ES-I3 (cell line): ENCODE results near the gene XPOT.

Experiments
- H3K36me3 ChIP-seq: 2 replicates; pipeline ENCODE4 v1.6.1; 2013; ENCODE audit warnings: mild to moderate bottlenecking, low read length, control low read depth, moderate library complexity; ENCODE audit not compliant: insufficient read depth
- H3K4me1 ChIP-seq: 2 replicates; pipeline ENCODE4 v1.6.1; 2013; ENCODE audit warnings: mild to moderate bottlenecking, control low read depth, low read length; ENCODE audit not compliant: insufficient read depth
- H3K9ac ChIP-seq: 2 replicates; pipeline ENCODE4 v1.6.1; 2013; ENCODE audit warnings: low read depth, mild to moderate bottlenecking, low read length, moderate library complexity
- H3K9me3 ChIP-seq: 2 replicates; pipeline ENCODE4 v1.6.1; 2013; ENCODE audit warnings: mild to moderate bottlenecking, low read length, moderate library complexity; ENCODE audit not compliant: control insufficient read depth, insufficient read depth

Gene XPOT

DNA sequence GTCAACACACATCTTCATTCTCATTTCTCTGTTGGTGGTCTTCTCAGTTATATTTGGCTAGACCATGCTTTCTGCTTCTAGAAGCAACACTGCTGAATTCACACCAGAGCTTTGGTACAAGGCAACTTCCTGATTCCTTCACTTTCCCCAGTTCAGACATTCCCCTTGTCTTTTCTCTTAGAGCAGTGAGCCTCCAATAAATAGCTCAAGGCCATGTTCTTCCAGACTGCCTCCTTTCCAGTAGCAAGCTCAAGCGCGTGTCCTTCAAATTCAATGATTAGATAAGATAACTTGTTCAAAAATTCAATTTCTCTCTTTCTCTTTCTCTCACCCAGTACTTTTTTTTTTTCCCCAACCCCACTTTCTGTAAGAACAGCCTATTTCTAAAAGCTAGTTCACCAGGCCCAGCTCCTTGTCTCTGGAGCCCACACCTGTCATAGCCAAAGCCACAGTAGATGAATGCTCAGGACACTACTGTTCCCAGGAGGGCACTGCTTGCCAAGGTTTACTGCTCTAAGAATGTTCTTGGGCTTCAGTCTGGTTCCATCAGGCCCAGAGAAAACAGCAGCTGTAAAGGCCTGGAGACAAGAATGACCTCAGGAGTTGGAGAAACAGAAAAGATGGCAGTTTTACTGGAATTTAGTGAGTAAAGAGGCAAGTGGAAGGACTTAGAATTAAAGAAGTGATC, 65.4 kb downstream of the XPOT start:
- no peak overlapping the region for H3K9ac ChIP-seq
- H3K9me3 ChIP-seq = no peaks in the 10 kb centered on the region
- no peaks in the 10 kb centered on the region for H3K4me1 ChIP-seq
- peaks cover 5% of the 10 kb centered on the region for H3K36me3 ChIP-seq

DNA sequence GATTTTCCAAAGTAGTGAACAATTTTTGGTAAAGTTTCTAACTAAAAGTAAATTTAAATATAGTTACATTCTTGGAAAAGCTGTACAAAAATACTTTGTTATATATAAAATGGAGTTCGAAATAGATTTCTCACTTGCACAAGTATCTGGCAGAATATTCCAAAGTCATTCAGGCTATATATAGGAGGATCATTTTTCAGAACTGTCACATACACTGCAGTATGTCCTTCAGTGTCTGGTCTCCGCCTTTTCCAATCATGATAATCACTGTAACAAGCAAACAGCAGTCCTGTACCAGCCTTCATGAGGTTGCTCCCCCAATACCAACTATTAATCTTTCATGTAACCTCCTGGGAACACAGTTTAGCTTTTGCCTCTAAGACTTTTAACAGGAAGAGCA, 66.3 kb downstream of the XPOT start:
- H3K36me3 ChIP-seq = peaks cover 12% of the 10 kb centered on the region
- H3K9ac ChIP-seq = no peak overlapping the region
- H3K9me3 ChIP-seq = peaks cover 1% of the 10 kb centered on the region; the same call in 1 of the 2 replicates
- H3K4me1 ChIP-seq = no peaks in the 10 kb centered on the region

DNA sequence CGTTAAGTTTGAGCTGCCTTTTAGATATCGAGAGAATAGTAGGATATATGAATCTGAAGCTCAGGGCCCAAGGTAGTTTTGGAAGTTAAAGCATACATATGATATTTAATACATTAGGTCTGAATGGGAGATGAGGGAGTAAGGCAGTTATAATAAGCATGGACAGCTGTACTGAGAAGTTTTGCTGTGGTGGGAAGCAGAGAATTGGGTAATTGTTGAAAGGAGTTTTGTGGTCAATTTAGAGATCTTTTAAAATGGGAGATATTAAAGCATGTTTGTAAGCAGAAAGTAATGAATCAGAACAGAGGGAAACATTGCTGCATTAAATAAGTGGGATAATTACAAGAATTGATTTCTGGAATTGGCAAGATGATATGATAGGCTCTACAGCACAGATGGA, 69.0 kb downstream of the XPOT start:
- Histone ChIP-seq H3K9ac (no peak overlapping the region), H3K4me1 (no peaks in the 10 kb centered on the region), H3K9me3 (peaks cover 5% of the 10 kb centered on the region; the same call in 1 of the 2 replicates), H3K36me3 (peaks cover 14% of the 10 kb centered on the region)

DNA sequence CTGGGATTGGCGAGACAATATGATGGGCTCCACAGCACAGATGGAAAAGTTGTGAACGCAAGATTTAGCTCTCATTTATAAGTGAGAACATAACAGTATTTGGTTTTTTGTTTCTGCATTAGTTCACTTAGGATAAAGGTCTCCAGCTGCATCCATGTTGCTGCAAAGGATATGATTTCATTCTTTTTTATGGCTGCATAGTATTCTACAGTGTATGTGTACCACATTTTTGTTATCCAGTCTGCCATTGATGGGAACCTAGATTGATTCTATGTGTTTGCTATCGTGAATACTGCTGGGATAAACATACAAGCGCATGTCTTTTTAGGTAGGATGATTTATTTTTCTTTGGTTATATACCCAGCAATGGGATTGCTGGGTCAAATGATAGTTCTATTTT, 71.3 kb downstream of the XPOT start:
- peaks cover 5% of the 10 kb centered on the region; the same call in 1 of the 2 replicates for H3K9me3 ChIP-seq
- H3K36me3 ChIP-seq = peaks cover 14% of the 10 kb centered on the region; the same call in 1 of the 2 replicates
- H3K4me1 ChIP-seq = no peaks in the 10 kb centered on the region
- no peak overlapping the region for H3K9ac ChIP-seq

DNA sequence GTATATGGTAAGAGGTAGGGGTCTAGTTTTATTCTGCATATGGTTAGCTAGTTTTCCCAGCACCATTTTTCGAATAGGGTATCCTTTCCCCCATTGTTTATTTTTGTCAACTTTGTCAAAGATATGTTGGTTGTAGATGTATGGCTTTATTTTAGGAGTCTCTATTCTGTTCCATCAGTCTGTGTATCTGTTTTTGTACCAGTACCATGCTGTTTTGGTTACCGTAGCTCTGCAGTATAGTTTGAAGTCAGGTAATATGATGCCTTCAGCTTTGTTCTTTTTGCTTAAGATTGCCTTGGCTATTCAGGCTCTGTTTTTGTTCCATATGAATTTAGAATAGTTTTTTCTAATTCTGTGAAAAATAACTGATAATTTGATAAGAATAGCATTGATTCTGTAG, 72.7 kb downstream of the XPOT start:
- Histone ChIP-seq H3K9ac (no peak overlapping the region), H3K36me3 (peaks cover 14% of the 10 kb centered on the region; the same call in 1 of the 2 replicates), H3K9me3 (peaks cover 5% of the 10 kb centered on the region; the same call in 1 of the 2 replicates)

DNA sequence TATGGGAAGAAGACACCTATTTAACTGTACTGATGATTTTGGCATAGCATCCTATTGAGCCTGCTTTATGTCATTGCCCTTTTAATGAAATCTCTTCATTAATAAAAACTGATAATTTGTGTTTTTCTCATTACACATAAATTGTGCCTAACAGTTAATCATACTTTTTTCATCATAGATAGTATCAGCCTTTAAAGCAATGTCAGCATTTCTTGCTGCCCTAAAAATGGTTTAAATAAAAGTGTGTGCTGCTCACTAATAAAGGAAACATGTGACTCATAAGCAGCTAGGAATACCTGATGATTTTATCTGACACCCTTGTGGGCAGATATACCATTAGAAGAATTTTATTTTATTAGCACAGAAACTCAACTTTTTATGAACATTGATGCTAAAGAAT, 74.5 kb downstream of the XPOT start:
- H3K4me1 ChIP-seq = no peaks in the 10 kb centered on the region
- H3K9me3 ChIP-seq = peaks cover 5% of the 10 kb centered on the region; the same call in 1 of the 2 replicates
- peaks cover 14% of the 10 kb centered on the region; the same call in 1 of the 2 replicates for H3K36me3 ChIP-seq
- no peak overlapping the region for H3K9ac ChIP-seq

More for the DNA sequence above, 72.7 kb downstream of the XPOT start:
- no peaks in the 10 kb centered on the region for H3K4me1 ChIP-seq

DNA sequence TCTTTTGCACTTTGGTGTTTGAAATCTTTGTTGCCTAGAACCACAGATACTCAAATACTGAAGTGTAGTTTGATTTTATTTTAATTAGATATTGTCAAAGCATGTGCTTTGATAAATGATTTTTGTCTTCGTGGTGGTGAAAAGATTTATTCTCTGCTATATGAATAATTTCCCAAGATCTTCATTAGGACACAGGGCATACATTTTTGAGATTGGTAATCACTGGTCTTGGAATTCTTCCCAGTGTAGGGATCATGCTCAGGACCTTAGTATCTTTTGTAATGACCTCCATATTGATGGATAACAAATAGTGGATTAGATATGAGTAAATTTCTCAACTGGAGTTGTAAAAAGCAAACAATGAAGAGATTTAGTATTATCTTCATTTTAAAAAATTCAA, 76.0 kb downstream of the XPOT start:
- peaks cover 5% of the 10 kb centered on the region; the same call in 1 of the 2 replicates for H3K9me3 ChIP-seq
- no peaks in the 10 kb centered on the region for H3K4me1 ChIP-seq
- no peak overlapping the region for H3K9ac ChIP-seq
- H3K36me3 ChIP-seq = peaks cover 10% of the 10 kb centered on the region; the same call in 1 of the 2 replicates

DNA sequence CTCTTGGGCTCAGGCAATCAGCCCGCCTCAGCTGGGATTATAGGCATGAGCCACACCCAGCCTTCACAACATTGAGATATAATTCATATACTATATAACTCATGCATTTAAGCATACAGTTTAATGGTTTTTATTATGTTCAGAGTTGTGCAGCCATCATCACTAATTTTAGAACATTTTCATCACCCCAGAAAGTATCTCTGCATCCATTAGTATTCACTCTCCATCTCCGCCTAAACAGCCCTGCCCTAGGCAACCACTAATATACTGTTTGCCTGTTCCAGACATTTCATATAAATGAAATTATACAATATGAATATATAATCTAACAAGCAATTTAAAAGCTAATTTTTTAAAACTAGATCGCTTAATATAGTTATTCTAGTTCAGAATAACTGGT, 82.5 kb downstream of the XPOT start:
- H3K4me1 ChIP-seq = no peaks in the 10 kb centered on the region
- no peak overlapping the region for H3K9ac ChIP-seq
- H3K36me3 ChIP-seq = peaks cover 4% of the 10 kb centered on the region
- no peaks in the 10 kb centered on the region for H3K9me3 ChIP-seq

DNA sequence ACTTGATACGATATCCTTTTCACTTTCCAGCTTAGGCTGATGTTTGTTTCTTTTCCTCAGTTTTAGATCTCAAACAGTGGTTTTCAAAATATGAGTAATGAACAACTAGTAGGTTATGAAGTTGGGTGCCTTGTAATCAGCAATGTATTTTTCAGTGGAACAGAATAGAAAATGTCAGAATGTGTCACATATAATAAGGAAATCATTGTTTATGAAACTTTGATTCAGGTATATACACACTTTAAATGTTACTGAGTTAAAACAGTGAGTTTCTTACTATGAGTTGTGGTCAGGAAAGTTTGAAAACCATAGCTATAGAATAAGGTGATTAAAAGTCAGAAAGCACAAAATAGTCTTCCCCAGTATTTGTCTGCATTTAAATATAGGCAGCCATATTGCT, 87.5 kb downstream of the XPOT start:
- Histone ChIP-seq H3K9me3 (no peaks in the 10 kb centered on the region), H3K9ac (no peak overlapping the region), H3K36me3 (peaks cover 11% of the 10 kb centered on the region), H3K4me1 (no peaks in the 10 kb centered on the region)

DNA sequence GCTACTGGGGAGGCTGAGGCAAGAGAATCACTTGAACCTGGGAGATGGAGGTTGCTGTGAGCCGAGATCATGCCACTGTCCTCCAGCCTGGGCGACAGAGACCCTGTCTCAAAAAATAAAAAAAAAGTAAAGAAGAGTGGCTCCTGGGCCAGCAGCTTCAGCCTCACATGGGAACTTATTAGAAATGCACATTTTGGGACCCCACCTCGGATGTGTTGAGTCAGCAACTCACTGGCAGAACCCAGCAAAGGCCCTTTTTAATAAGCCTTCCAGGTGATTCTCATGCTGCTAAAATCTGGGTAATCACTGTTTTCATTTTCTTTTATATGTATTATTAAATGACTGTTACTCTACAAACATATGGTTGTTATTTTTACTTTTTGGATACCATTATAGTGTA, 89.3 kb downstream of the XPOT start:
- Histone ChIP-seq H3K36me3 (peaks cover 13% of the 10 kb centered on the region), H3K9ac (no peak overlapping the region), H3K4me1 (no peaks in the 10 kb centered on the region), H3K9me3 (no peaks in the 10 kb centered on the region)

DNA sequence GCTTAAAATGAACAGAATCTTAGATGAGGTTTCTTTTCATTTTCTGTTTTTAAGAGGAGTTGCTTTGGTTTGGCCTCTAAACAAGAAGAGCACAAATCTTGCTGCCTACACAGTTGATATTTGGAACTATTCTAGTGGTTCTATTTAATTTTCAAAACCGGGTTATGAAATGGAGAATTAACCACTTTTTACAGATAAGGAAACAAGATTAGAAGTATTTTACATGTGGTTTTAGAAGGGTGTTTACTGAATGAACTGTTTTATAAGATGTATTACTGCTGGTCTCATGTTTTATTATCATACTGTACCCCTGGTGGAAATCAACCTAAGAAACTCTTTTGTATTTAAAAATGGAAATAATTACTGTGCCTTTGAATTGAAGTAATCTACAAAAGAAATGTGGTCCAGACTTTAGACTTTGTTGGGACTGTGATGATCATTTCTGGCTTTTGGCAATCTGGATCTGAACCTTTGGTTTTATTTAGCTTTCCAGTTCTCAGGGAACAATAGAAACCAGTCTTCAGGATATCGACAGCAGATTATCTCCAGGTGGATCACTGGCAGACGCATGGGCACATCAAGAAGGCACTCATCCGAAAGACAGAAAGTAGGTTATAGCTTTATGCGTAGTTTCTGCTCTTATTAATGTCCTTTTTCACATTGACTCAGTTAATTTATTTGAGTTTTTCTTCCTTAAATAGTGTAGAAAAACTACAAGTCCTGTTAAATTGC, 91.0 kb downstream of the XPOT start:
- H3K4me1 ChIP-seq = no peaks in the 10 kb centered on the region
- H3K9ac ChIP-seq = no peak overlapping the region
- H3K36me3 ChIP-seq = peaks cover 13% of the 10 kb centered on the region
- no peaks in the 10 kb centered on the region for H3K9me3 ChIP-seq

DNA sequence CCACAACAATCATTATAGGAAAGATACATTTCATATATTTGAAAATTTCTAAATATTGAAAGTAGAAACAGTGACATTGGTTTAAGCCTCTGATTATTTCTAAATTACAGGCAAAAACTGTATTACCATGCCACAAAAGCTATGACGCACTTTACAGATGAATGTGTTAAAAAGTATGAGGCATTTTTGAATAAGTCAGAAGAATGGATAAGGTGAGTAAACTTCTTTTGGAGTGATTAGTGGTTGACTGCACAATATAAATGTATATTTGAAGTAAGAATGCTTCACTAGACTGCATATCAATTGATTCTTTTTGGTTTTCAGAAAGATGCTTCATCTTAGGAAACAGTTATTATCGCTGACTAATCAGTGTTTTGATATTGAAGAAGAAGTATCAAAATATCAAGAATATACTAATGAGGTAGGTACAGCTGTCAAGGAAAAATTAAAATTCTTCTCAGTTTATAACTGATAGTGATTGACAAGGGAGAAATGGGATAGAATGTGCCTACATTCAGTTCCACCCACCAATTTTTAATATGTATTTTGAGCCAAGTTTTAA, 92.7 kb downstream of the XPOT start:
- Histone ChIP-seq H3K9me3 (no peaks in the 10 kb centered on the region), H3K36me3 (peaks cover 6% of the 10 kb centered on the region), H3K9ac (no peak overlapping the region), H3K4me1 (no peaks in the 10 kb centered on the region)

DNA sequence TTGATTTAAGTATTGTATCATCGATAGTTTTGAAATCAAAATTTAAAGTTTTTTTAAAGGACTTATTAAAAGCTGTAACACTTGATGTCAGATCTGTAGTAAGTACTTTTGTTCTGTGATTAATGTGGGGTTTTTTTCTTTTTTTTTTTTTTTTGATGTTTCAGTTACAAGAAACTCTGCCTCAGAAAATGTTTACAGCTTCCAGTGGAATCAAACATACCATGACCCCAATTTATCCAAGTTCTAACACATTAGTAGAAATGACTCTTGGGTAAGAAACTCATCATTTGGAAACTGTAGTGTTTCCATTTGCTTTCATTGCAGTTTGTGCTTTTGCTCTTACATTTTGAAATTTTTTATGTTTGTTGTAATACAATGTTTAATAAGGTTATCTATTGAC, 93.3 kb downstream of the XPOT start:
- Histone ChIP-seq H3K36me3 (peaks cover 6% of the 10 kb centered on the region), H3K9ac (no peak overlapping the region), H3K9me3 (no peaks in the 10 kb centered on the region), H3K4me1 (no peaks in the 10 kb centered on the region)

DNA sequence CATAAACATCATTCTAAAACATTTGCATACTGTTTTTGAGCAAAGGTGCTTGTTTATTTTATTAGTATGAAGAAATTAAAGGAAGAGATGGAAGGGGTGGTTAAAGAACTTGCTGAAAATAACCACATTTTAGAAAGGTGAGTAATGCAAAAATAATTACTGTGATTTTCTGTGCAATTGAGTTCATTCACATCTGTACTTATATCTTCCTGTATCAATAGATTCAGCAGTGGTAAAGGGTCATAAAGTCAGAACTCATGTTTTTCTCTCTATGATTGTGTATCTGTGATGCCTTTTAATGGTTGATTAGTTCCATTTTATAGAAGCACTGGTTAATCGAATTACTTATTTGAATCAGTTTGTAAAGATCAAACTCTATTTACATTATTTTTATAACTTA, 93.7 kb downstream of the XPOT start:
- Histone ChIP-seq H3K36me3 (peaks cover 6% of the 10 kb centered on the region), H3K9me3 (no peaks in the 10 kb centered on the region), H3K4me1 (no peaks in the 10 kb centered on the region), H3K9ac (no peak overlapping the region)

DNA sequence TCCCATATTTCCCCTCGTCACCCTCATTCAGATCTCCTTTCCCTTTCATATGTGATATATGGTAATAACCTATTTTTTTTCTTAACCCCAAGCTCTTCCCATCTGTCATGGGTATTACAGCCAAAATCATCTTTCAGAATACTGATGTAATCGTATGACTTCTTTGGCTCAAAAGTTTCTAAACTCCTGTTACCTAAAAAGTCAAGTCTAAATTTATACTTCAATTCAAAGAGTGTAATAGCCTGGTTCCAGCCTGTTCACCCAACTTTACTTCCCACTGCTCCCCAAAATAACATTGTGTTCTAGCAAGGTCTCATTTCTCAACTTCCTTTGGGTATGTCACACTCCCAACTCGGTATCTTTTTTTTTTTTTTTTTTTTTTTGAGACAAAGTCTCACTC, 96.2 kb downstream of the XPOT start:
- Histone ChIP-seq H3K9ac (no peak overlapping the region), H3K36me3 (peaks cover 4% of the 10 kb centered on the region), H3K4me1 (no peaks in the 10 kb centered on the region), H3K9me3 (no peaks in the 10 kb centered on the region)
